Superior temporal gyrus (tissue), 1 donor: ENCODE data around the gene AGXT.

Source experiments
- DNase-seq: peaks from one replicate; pipeline ENCODE4 v3.0.0-alpha.2; 2016; ENCODE audit errors: extremely low spot score

The AGXT gene

GRCh38 chr2:240914645-240915525 is 46.3 kb downstream of the AGXT start:
- DNase-seq, result no peak

GRCh38 chr2:240915526-240916341 is 47.1 kb downstream of the AGXT start:
- DNase-seq, result no peak

GRCh38 chr2:240916571-240917008 is 48.0 kb downstream of the AGXT start:
- DNase-seq, result no peak

- DNase-seq, result no peak
Observed at GRCh38 chr2:240917009-240917683, 48.5 kb downstream of the AGXT start.

- DNase-seq, result no peak
Observed at GRCh38 chr2:240917684-240918257, 49.1 kb downstream of the AGXT start.

GRCh38 chr2:240918258-240919091 is 49.9 kb downstream of the AGXT start:
- DNase-seq, result no peak

GRCh38 chr2:240919161-240919781 is 50.6 kb downstream of the AGXT start:
- DNase-seq, result no peak

GRCh38 chr2:240919786-240920782 is 51.5 kb downstream of the AGXT start:
- DNase-seq, result no peak

GRCh38 chr2:240920783-240921231 is 52.2 kb downstream of the AGXT start:
- no peak for DNase-seq

GRCh38 chr2:240921311-240921994 is 52.8 kb downstream of the AGXT start:
- DNase-seq, result peak; percentile 11

GRCh38 chr2:240921995-240922244 is 53.3 kb downstream of the AGXT start:
- no peak for DNase-seq

GRCh38 chr2:240922245-240922981 is 53.8 kb downstream of the AGXT start:
- no peak for DNase-seq

- no peak for DNase-seq
Observed at GRCh38 chr2:240922982-240923537, 54.4 kb downstream of the AGXT start.

GRCh38 chr2:240925191-240925567 is 56.6 kb downstream of the AGXT start:
- DNase-seq, result no peak

GRCh38 chr2:240925568-240926515 is 57.2 kb downstream of the AGXT start:
- no peak for DNase-seq

- DNase-seq, result no peak
Observed at GRCh38 chr2:240926516-240927389, 58.1 kb downstream of the AGXT start.
